Mesenchymal stem cell (in vitro differentiated cells and primary cell): ENCODE measurements around the gene CALHM2.

ENCODE experiments used
- DNase-seq: peaks from one replicate; pipeline ENCODE4 v3.0.0-alpha.2; 2013
- H2AFZ ChIP-seq: one replicate; pipeline ENCODE4 v1.6.1; 2013; ENCODE audit warnings: low read depth, mild to moderate bottlenecking, control low read depth, inconsistent platforms, low read length, moderate library complexity
- H2AK5ac ChIP-seq: 2 replicates; pipeline ENCODE4 v1.6.1; 2013; ENCODE audit warnings: low read length, moderate library complexity, mild to moderate bottlenecking, inconsistent platforms; ENCODE audit not compliant: severe bottlenecking
- H2BK120ac ChIP-seq: one replicate; pipeline ENCODE4 v1.6.1; 2013; ENCODE audit warnings: low read depth, mild to moderate bottlenecking, inconsistent platforms, low read length, moderate library complexity
- H2BK12ac ChIP-seq, 2 experiments: one replicate each; pipeline ENCODE4 v1.6.1; 2013; ENCODE audit warnings: inconsistent platforms in 2 of 2, low read length in 2 of 2, mild to moderate bottlenecking in 2 of 2, moderate library complexity in 2 of 2, control low read depth in 1 of 2
- H2BK15ac ChIP-seq: one replicate; pipeline ENCODE4 v1.6.1; 2013; ENCODE audit warnings: mild to moderate bottlenecking, low read depth, inconsistent platforms; ENCODE audit not compliant: poor library complexity, severe bottlenecking
- H2BK5ac ChIP-seq: 2 replicates; pipeline ENCODE4 v1.6.1; 2013; ENCODE audit warnings: low read depth, mild to moderate bottlenecking, low read length, control low read depth, inconsistent platforms; ENCODE audit not compliant: poor library complexity, severe bottlenecking
- H3K14ac ChIP-seq, 2 experiments: one replicate each; pipeline ENCODE4 v1.6.1; 2013; ENCODE audit warnings: inconsistent platforms in 2 of 2, low read length in 2 of 2, control low read depth in 1 of 2, mild to moderate bottlenecking in 1 of 2, moderate library complexity in 1 of 2
- H3K18ac ChIP-seq, 2 experiments: one replicate each; pipeline ENCODE4 v1.6.1; 2013; ENCODE audit warnings: inconsistent platforms in 2 of 2, low read length in 2 of 2, control low read depth in 1 of 2, low read depth in 1 of 2, mild to moderate bottlenecking in 1 of 2
- H3K23ac ChIP-seq, 2 experiments: one replicate each; pipeline ENCODE4 v1.6.1; 2013; ENCODE audit warnings: inconsistent platforms in 2 of 2, low read length in 2 of 2, mild to moderate bottlenecking in 2 of 2, moderate library complexity in 2 of 2, control low read depth in 1 of 2
- H3K27ac ChIP-seq: 2 replicates; pipeline ENCODE4 v1.5.1; 2013; ENCODE audit warnings: mild to moderate bottlenecking, moderate library complexity, low read length, control low read depth, inconsistent platforms; ENCODE audit not compliant: poor library complexity, severe bottlenecking
- H3K27me3 ChIP-seq, 2 experiments: 2 replicates each; pipeline versions ENCODE4 v1.6.1 to v1.7.0; 2013; ENCODE audit warnings: low read length in 2 of 2, mild to moderate bottlenecking in 2 of 2, moderate library complexity in 2 of 2, control low read depth in 1 of 2, inconsistent platforms in 1 of 2; ENCODE audit not compliant: control insufficient read depth in 1 of 2, insufficient read depth in 1 of 2
- H3K36me3 ChIP-seq, 2 experiments: 2 replicates each; pipeline versions ENCODE4 v1.6.1 to v1.7.0; 2013; ENCODE audit warnings: low read length in 2 of 2, control low read depth in 1 of 2, inconsistent platforms in 1 of 2, low read depth in 1 of 2, mild to moderate bottlenecking in 1 of 2; ENCODE audit not compliant: insufficient read depth in 2 of 2, control insufficient read depth in 1 of 2
- H3K4ac ChIP-seq, 2 experiments: one replicate each; pipeline ENCODE4 v1.6.1; 2013; ENCODE audit warnings: inconsistent platforms in 2 of 2, low read length in 2 of 2, mild to moderate bottlenecking in 2 of 2, moderate library complexity in 2 of 2, control low read depth in 1 of 2, low read depth in 1 of 2
- H3K4me1 ChIP-seq: 2 replicates; pipeline ENCODE4 v1.6.1; 2013; ENCODE audit warnings: low read depth, low read length, control low read depth; ENCODE audit not compliant: control insufficient read depth, insufficient read depth
- H3K4me2 ChIP-seq: 2 replicates; pipeline ENCODE4 v1.6.1; 2013; ENCODE audit warnings: low read length, mild to moderate bottlenecking, inconsistent platforms; ENCODE audit not compliant: poor library complexity, severe bottlenecking
- H3K4me3 ChIP-seq, 2 experiments: 2 replicates each; pipeline versions ENCODE4 v1.5.1 to v1.7.0; 2013; ENCODE audit warnings: low read length in 2 of 2, mild to moderate bottlenecking in 2 of 2, control low read depth in 1 of 2, low read depth in 1 of 2; ENCODE audit not compliant: insufficient read depth in 1 of 2
- H3K79me1 ChIP-seq: replicated peaks from 2 replicates; pipeline ENCODE4 v1.6.1; 2013; ENCODE audit warnings: mild to moderate bottlenecking, control low read depth, low read length, inconsistent platforms; ENCODE audit not compliant: poor library complexity, severe bottlenecking
- H3K9ac ChIP-seq: 2 replicates; pipeline ENCODE4 v1.7.0; 2013; ENCODE audit warnings: mild to moderate bottlenecking, low read length, moderate library complexity
- H3K9me3 ChIP-seq: 2 replicates; pipeline ENCODE4 v1.7.0; 2013; ENCODE audit warnings: mild to moderate bottlenecking, low read length; ENCODE audit not compliant: control insufficient read depth
- H4K8ac ChIP-seq: one replicate; pipeline ENCODE4 v1.6.1; 2013; ENCODE audit warnings: inconsistent platforms, mild to moderate bottlenecking, low read length, moderate library complexity
- H4K91ac ChIP-seq: one replicate; pipeline ENCODE4 v1.6.1; 2013; ENCODE audit warnings: mild to moderate bottlenecking, low read length, inconsistent platforms
- WGBS: methylation state at CpG from one replicate; pipeline ENCODE4 v1.1.7; 2013; ENCODE audit warnings: mixed read lengths; 5-methylcytosine and 5-hydroxymethylcytosine counted together

CALHM2 gene

GRCh38 chr10:103442031-103442461 is 10.1 kb downstream of the CALHM2 start:
- H3K4me2 ChIP-seq, result no peak overlapping the region
- H2BK12ac ChIP-seq, result peak overlapping the region in 1 of 2 experiments; percentile 29
- H3K79me1 ChIP-seq, result peaks cover 1% of the 10 kb centered on the region
- H2BK5ac ChIP-seq, result no peak overlapping the region
- H2AK5ac ChIP-seq, result no peak overlapping the region
- no peaks in the 10 kb centered on the region for H3K9me3 ChIP-seq
- no peak overlapping the region for H2BK15ac ChIP-seq
- peak overlapping the region in 1 of 2 experiments; percentile 23 for H3K4me3 ChIP-seq
- H3K9ac ChIP-seq, result peak overlapping the region; percentile 65
- peaks cover 9% of the 10 kb centered on the region for H3K4me1 ChIP-seq
- no peak overlapping the region for H3K4ac ChIP-seq
- no peak overlapping the region for H2BK120ac ChIP-seq
- 97% methylated on average over 12 of the region's 13 CpGs for WGBS
- H4K8ac ChIP-seq, result no peak overlapping the region
- H2AFZ ChIP-seq, result no peak overlapping the region
- DNase-seq, result peak; percentile 76
- H3K14ac ChIP-seq, result no peak overlapping the region
- peak overlapping the region; percentile 14 for H4K91ac ChIP-seq
- H3K23ac ChIP-seq, result no peak overlapping the region
- H3K27ac ChIP-seq, result peak overlapping the region; percentile 23
- peaks cover 81 to 86% of the 10 kb centered on the region in 2 experiments for H3K36me3 ChIP-seq
- H3K27me3 ChIP-seq, result no peaks in the 10 kb centered on the region
- peak overlapping the region in 1 of 2 experiments; percentile 49 for H3K18ac ChIP-seq

GRCh38 chr10:103441611-103442010 is 10.6 kb downstream of the CALHM2 start:
- H3K18ac ChIP-seq, result peak overlapping the region in 1 of 2 experiments; percentile 18
- H3K79me1 ChIP-seq, result peaks cover 1% of the 10 kb centered on the region
- no peak overlapping the region for H3K4ac ChIP-seq
- H3K9me3 ChIP-seq, result no peaks in the 10 kb centered on the region
- no peak for DNase-seq
- H2BK12ac ChIP-seq, result peak overlapping the region in 1 of 2 experiments; percentile 76
- H3K14ac ChIP-seq, result no peak overlapping the region
- no peak overlapping the region for H4K8ac ChIP-seq
- H2AK5ac ChIP-seq, result no peak overlapping the region
- H2AFZ ChIP-seq, result no peak overlapping the region
- peaks cover 81 to 85% of the 10 kb centered on the region in 2 experiments for H3K36me3 ChIP-seq
- WGBS, result 98% methylated on average over 8 of the region's 8 CpGs
- H2BK15ac ChIP-seq, result no peak overlapping the region
- H3K4me3 ChIP-seq, result no peak overlapping the region
- peak overlapping the region; percentile 23 for H3K27ac ChIP-seq
- no peak overlapping the region for H3K4me2 ChIP-seq
- no peak overlapping the region for H2BK120ac ChIP-seq
- H2BK5ac ChIP-seq, result no peak overlapping the region
- H3K23ac ChIP-seq, result no peak overlapping the region
- H4K91ac ChIP-seq, result no peak overlapping the region
- peak overlapping the region; percentile 65 for H3K9ac ChIP-seq
- H3K27me3 ChIP-seq, result no peaks in the 10 kb centered on the region
- H3K4me1 ChIP-seq, result peaks cover 9% of the 10 kb centered on the region

GRCh38 chr10:103441206-103441605 is 11.0 kb downstream of the CALHM2 start:
- Histone ChIP-seq H3K4me3 (no peak overlapping the region), H3K14ac (no peak overlapping the region), H2BK120ac (no peak overlapping the region), H3K23ac (no peak overlapping the region), H3K27ac (no peak overlapping the region), H2AFZ (no peak overlapping the region), H3K9me3 (no peaks in the 10 kb centered on the region), H4K91ac (no peak overlapping the region), H3K9ac (peak overlapping the region; percentile 65), H3K36me3 (peaks cover 82 to 84% of the 10 kb centered on the region in 2 experiments), H3K18ac (no peak overlapping the region), H4K8ac (no peak overlapping the region), H2BK12ac (no peak overlapping the region), H3K27me3 (no peaks in the 10 kb centered on the region), H3K4ac (no peak overlapping the region), H2BK5ac (no peak overlapping the region), H2BK15ac (no peak overlapping the region), H2AK5ac (no peak overlapping the region), H3K4me1 (peaks cover 9% of the 10 kb centered on the region), H3K79me1 (peaks cover 1% of the 10 kb centered on the region), H3K4me2 (no peak overlapping the region)
- WGBS, result 95% methylated on average over 7 of the region's 8 CpGs
- DNase-seq, result peak; percentile 13

- H2BK12ac ChIP-seq, result no peak overlapping the region
- H3K9ac ChIP-seq, result peak overlapping the region; percentile 30
- no peaks in the 10 kb centered on the region for H3K79me1 ChIP-seq
- H4K8ac ChIP-seq, result no peak overlapping the region
- H3K4me2 ChIP-seq, result no peak overlapping the region
- no peak for DNase-seq
- H4K91ac ChIP-seq, result no peak overlapping the region
- H3K4me1 ChIP-seq, result peaks cover 9% of the 10 kb centered on the region
- H3K4me3 ChIP-seq, result no peak overlapping the region
- H2BK5ac ChIP-seq, result no peak overlapping the region
- H2AFZ ChIP-seq, result no peak overlapping the region
- H2AK5ac ChIP-seq, result no peak overlapping the region
- no peak overlapping the region for H3K27ac ChIP-seq
- H3K18ac ChIP-seq, result no peak overlapping the region
- peaks cover 82 to 83% of the 10 kb centered on the region in 2 experiments for H3K36me3 ChIP-seq
- H3K9me3 ChIP-seq, result no peaks in the 10 kb centered on the region
- no peaks in the 10 kb centered on the region for H3K27me3 ChIP-seq
- H3K4ac ChIP-seq, result no peak overlapping the region
- no peak overlapping the region for H3K14ac ChIP-seq
- WGBS, result 98% methylated on average over 14 of the region's 14 CpGs
- H3K23ac ChIP-seq, result no peak overlapping the region
- H2BK120ac ChIP-seq, result no peak overlapping the region
- H2BK15ac ChIP-seq, result no peak overlapping the region
Measured at GRCh38 chr10:103440416-103440815, 11.8 kb downstream of the CALHM2 start.
